Breast epithelium (tissue), 4 donors: ENCODE results near the gene ATP9A. TPM values are rescaled to one million over a fixed set of nuclear protein-coding genes. Genes with fewer than 3 reads are reported as not detected.

Source experiments
- DNase-seq, 2 donors: peaks; one replicate each; pipeline ENCODE4 v3.0.0-alpha.2; 2019; ENCODE audit warnings: low spot score in 2 of 2
- H3K27ac ChIP-seq, 2 donors: fragments of 200-600 bp; sonication (generic) in 1 of 2; one replicate each; pipeline ENCODE4 v1.5.1; 2016 to 2019; ENCODE audit warnings: mild to moderate bottlenecking in 1 of 2
- H3K27me3 ChIP-seq, 2 donors: fragments of 200-600 bp; sonication (generic) in 1 of 2; one replicate each; pipeline versions ENCODE4 v1.5.1 to v1.6.0; 2017 to 2019; ENCODE audit warnings: control low read depth in 1 of 2, mild to moderate bottlenecking in 1 of 2
- H3K36me3 ChIP-seq: fragments of 200-600 bp; one replicate; pipeline ENCODE4 v1.5.1; 2019
- H3K4me1 ChIP-seq, 2 donors: fragments of 200-600 bp; sonication (generic); one replicate each; pipeline ENCODE4 v1.5.1; 2016 to 2019; ENCODE audit warnings: control low read depth in 1 of 2
- H3K4me3 ChIP-seq, 3 donors: fragments of 200-600 bp; sonication (generic); 1 replicate in 2 of 3; 2 replicates in 1 of 3; pipeline ENCODE4 v1.5.1; 2016 to 2019; ENCODE audit warnings: mild to moderate bottlenecking in 3 of 3, moderate library complexity in 2 of 3
- H3K9me3 ChIP-seq, 2 donors: fragments of 200-600 bp; sonication (generic) in 1 of 2; one replicate each; pipeline ENCODE4 v1.5.1; 2016 to 2019; ENCODE audit warnings: control low read depth in 1 of 2
- POLR2A ChIP-seq: fragments of 450-650 bp; IDR thresholded peaks from one replicate; pipeline ENCODE4 v1.6.1; 2016; ENCODE audit warnings: antibody characterized with exemption, mild to moderate bottlenecking, moderate library complexity
- POLR2AphosphoS5 ChIP-seq, 3 donors: sonication (generic); formaldehyde crosslinking; IDR thresholded peaks; one replicate each; pipeline ENCODE4 v1.6.1; 2017; ENCODE audit warnings: antibody characterized with exemption in 3 of 3
- intact Hi-C: fragments of 100-400 bp; cut with DNase I; formaldehyde crosslinking; loops from one replicate; pipeline ENCODE4 v1.15.1; 2023; ENCODE audit warnings: low total_unique reads
- total RNA-seq, 3 donors: library from RNA; depleted of rRNA; stranded (reverse); fragments of >200 nt; gene quantifications; one replicate each; pipeline ENCODE4 v1.1.0, GENCODE V29; 2016
- TF ChIP-seq, protein P1 (sequence below), 3 donors: fragments of 450-650 bp; IDR thresholded peaks; one replicate each; pipeline ENCODE4 v1.5.1; 2016 to 2017; ENCODE audit warnings: antibody characterized with exemption in 3 of 3, mild to moderate bottlenecking in 3 of 3, moderate library complexity in 3 of 3

ATP9A gene
- total RNA-seq, 3 donors from 2014 or later, result 41.6 to 98.4 (median 50.8) TPM

DNA sequence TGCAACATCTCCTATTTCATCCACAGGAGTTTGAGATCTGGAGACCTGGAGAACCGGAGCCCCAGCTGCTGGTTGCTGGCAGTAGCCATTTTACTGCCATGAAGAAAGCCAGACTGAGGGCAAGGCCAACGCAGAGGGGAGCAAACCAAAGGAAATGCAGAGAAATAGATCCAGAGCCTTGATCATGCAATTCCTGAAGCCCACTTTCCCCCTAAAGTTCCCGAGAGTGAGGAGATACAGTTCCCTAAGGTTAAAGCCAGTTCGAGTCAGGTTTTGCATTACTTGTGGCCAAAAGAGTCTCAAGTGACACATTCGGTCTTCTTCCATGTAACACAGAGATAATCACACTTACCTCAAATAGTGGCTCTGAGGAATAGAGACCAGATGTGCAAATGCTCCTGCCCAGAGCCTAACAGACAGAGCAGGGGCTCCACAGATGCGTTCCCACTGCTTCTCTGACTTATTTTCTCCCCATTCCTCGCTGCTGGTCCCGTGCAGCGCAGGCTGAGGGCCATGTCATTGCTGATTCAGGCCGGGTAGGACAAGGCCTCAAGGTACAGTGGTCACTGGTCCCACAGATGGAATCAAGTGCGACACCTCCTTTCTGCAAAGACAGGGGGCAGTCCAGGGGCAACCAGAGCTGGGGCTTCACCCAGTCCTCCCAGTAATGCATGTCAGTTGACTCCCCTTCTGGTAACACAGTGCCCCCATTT lies 190.6 kb downstream of the ATP9A start:
- DNase-seq, result no peak
- Histone ChIP-seq H3K27me3 (no peaks in the 10 kb centered on the region), H3K36me3 (no peaks in the 10 kb centered on the region), H3K9me3 (peaks cover 0 to 3% of the 10 kb centered on the region in 2 donors), H3K4me1 (no peaks in the 10 kb centered on the region), H3K4me3 (no peak overlapping the region), H3K27ac (no peak overlapping the region)
- intact Hi-C loops, result no loop called here
- TF ChIP-seq POLR2AphosphoS5 (IDR thresholded peaks at IDR 0.05), result no peak
- TF ChIP-seq POLR2A, result no peak
- TF ChIP-seq, protein P1, sequence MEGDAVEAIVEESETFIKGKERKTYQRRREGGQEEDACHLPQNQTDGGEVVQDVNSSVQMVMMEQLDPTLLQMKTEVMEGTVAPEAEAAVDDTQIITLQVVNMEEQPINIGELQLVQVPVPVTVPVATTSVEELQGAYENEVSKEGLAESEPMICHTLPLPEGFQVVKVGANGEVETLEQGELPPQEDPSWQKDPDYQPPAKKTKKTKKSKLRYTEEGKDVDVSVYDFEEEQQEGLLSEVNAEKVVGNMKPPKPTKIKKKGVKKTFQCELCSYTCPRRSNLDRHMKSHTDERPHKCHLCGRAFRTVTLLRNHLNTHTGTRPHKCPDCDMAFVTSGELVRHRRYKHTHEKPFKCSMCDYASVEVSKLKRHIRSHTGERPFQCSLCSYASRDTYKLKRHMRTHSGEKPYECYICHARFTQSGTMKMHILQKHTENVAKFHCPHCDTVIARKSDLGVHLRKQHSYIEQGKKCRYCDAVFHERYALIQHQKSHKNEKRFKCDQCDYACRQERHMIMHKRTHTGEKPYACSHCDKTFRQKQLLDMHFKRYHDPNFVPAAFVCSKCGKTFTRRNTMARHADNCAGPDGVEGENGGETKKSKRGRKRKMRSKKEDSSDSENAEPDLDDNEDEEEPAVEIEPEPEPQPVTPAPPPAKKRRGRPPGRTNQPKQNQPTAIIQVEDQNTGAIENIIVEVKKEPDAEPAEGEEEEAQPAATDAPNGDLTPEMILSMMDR (IDR thresholded peaks at IDR 0.05), result no peak

DNA sequence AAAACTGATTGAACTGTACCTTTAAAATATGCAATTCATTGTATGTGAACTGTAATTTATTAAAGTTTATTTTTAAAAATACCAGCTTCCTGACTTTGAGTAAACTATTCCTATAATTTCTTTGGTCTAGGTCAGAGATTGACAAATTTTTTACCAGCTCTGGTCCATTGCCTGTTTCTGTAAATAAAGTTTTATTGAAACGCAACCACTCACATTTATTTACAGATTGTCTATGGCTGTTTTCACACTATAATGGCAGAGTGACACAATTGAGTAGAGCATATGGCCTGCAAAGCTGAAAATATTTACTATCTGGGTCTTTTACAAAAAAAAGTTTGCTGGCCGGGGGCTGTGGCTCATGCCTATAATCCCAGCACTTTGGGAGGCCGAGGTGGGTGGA lies 192.7 kb downstream of the ATP9A start:
- no peaks in the 10 kb centered on the region for H3K27me3 ChIP-seq

GRCh38 chr20:51574248-51575033 lies 193.7 kb downstream of the ATP9A start:
- intact Hi-C loops, result no loop called here
- no peak overlapping the region for H3K27ac ChIP-seq
- DNase-seq, result no peak
- no peak overlapping the region for H3K4me3 ChIP-seq
- H3K36me3 ChIP-seq, result no peaks in the 10 kb centered on the region
- H3K27me3 ChIP-seq, result no peaks in the 10 kb centered on the region
- TF ChIP-seq, protein P1 (IDR thresholded peaks at IDR 0.05), result no peak
- no peak for TF ChIP-seq POLR2AphosphoS5 (IDR thresholded peaks at IDR 0.05)
- no peak for TF ChIP-seq POLR2A
- H3K4me1 ChIP-seq, result no peaks in the 10 kb centered on the region
- H3K9me3 ChIP-seq, result peaks cover 0 to 3% of the 10 kb centered on the region in 2 donors

More for the DNA sequence above, 192.7 kb downstream of the ATP9A start:
- no peak for DNase-seq
- no peak overlapping the region for H3K4me3 ChIP-seq
- H3K4me1 ChIP-seq, result no peaks in the 10 kb centered on the region
- intact Hi-C loops, result no loop called here
- peaks cover 0 to 3% of the 10 kb centered on the region in 2 donors for H3K9me3 ChIP-seq
- TF ChIP-seq, protein P1 (IDR thresholded peaks at IDR 0.05), result no peak
- TF ChIP-seq POLR2A, result no peak
- H3K36me3 ChIP-seq, result no peaks in the 10 kb centered on the region
- no peak overlapping the region for H3K27ac ChIP-seq

- Histone ChIP-seq H3K4me3 (peak overlapping the region in 1 of 3 donors; percentile 16), H3K27me3 (no peaks in the 10 kb centered on the region), H3K9me3 (peaks cover 0 to 3% of the 10 kb centered on the region in 2 donors), H3K27ac (peak overlapping the region; percentile 57 to 71), H3K36me3 (no peaks in the 10 kb centered on the region), H3K4me1 (no peaks in the 10 kb centered on the region)
- TF ChIP-seq POLR2AphosphoS5 (IDR thresholded peaks at IDR 0.05), result no peak
- TF ChIP-seq POLR2A, result no peak
- TF ChIP-seq, protein P1 (IDR thresholded peaks at IDR 0.05), result no peak
- intact Hi-C loops, result no loop called here
- peak in 1 of 2 donors; percentile 66 for DNase-seq
Observed at GRCh38 chr20:51573576-51574243, 194.5 kb downstream of the ATP9A start.
